ENCODE results near the gene LSMEM2.

DNA sequence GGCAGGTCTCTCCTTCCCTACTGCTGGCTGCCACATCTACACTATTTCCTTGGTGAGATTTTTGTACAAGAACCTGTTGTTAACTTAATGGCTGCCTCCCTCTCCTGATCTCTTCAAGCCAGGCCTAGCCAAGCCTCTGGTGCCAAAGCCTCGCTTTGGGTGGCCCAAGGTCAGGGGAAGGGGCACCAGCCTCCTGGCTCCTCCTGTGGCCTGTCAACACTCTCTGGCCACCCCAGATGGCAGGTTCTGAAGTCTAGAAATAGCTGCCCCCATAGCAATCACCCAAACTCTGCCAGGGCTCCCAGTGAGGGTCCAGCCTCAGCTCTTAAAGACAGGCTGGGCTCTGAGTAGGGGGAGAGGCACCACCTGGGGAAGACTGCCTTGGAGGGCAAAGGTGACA lies 8.4 kb downstream of the LSMEM2 start:
- TF ChIP-seq, protein P1, sequence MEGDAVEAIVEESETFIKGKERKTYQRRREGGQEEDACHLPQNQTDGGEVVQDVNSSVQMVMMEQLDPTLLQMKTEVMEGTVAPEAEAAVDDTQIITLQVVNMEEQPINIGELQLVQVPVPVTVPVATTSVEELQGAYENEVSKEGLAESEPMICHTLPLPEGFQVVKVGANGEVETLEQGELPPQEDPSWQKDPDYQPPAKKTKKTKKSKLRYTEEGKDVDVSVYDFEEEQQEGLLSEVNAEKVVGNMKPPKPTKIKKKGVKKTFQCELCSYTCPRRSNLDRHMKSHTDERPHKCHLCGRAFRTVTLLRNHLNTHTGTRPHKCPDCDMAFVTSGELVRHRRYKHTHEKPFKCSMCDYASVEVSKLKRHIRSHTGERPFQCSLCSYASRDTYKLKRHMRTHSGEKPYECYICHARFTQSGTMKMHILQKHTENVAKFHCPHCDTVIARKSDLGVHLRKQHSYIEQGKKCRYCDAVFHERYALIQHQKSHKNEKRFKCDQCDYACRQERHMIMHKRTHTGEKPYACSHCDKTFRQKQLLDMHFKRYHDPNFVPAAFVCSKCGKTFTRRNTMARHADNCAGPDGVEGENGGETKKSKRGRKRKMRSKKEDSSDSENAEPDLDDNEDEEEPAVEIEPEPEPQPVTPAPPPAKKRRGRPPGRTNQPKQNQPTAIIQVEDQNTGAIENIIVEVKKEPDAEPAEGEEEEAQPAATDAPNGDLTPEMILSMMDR (IDR thresholded peaks at IDR 0.05), result no peak
- no peak for TF ChIP-seq TCF7 (CRISPR knock-in tag; IDR thresholded peaks at IDR 0.05; ENCODE audit: low read depth)
- no peak for TF ChIP-seq SP1 (CRISPR knock-in tag; conservative IDR thresholded peaks at IDR 0.05)
- no peak for TF ChIP-seq NR3C1 (CRISPR knock-in tag; conservative IDR thresholded peaks at IDR 0.05; ENCODE audit: low read depth)
- no peak for TF ChIP-seq ZNF219 (CRISPR knock-in tag; IDR thresholded peaks at IDR 0.05; ENCODE audit: borderline replicate concordance)
- TF ChIP-seq, protein P2, sequence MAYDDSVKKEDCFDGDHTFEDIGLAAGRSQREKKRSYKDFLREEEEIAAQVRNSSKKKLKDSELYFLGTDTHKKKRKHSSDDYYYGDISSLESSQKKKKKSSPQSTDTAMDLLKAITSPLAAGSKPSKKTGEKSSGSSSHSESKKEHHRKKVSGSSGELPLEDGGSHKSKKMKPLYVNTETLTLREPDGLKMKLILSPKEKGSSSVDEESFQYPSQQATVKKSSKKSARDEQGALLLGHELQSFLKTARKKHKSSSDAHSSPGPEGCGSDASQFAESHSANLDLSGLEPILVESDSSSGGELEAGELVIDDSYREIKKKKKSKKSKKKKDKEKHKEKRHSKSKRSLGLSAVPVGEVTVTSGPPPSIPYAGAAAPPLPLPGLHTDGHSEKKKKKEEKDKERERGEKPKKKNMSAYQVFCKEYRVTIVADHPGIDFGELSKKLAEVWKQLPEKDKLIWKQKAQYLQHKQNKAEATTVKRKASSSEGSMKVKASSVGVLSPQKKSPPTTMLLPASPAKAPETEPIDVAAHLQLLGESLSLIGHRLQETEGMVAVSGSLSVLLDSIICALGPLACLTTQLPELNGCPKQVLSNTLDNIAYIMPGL (CRISPR knock-in tag; IDR thresholded peaks at IDR 0.05), result no peak
- TF ChIP-seq, protein P3, sequence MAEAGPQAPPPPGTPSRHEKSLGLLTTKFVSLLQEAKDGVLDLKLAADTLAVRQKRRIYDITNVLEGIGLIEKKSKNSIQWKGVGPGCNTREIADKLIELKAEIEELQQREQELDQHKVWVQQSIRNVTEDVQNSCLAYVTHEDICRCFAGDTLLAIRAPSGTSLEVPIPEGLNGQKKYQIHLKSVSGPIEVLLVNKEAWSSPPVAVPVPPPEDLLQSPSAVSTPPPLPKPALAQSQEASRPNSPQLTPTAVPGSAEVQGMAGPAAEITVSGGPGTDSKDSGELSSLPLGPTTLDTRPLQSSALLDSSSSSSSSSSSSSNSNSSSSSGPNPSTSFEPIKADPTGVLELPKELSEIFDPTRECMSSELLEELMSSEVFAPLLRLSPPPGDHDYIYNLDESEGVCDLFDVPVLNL (CRISPR knock-in tag; IDR thresholded peaks at IDR 0.05; ENCODE audit: borderline replicate concordance, low read depth), result no peak
- TF ChIP-seq, protein P4, sequence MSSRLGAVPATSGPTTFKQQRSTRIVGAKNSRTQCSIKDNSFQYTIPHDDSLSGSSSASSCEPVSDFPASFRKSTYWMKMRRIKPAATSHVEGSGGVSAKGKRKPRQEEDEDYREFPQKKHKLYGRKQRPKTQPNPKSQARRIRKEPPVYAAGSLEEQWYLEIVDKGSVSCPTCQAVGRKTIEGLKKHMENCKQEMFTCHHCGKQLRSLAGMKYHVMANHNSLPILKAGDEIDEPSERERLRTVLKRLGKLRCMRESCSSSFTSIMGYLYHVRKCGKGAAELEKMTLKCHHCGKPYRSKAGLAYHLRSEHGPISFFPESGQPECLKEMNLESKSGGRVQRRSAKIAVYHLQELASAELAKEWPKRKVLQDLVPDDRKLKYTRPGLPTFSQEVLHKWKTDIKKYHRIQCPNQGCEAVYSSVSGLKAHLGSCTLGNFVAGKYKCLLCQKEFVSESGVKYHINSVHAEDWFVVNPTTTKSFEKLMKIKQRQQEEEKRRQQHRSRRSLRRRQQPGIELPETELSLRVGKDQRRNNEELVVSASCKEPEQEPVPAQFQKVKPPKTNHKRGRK (CRISPR knock-in tag; IDR thresholded peaks at IDR 0.05; ENCODE audit: borderline replicate concordance), result no peak
- no peak for TF ChIP-seq CREM (CRISPR knock-in tag; IDR thresholded peaks at IDR 0.05)
- TF ChIP-seq, protein P5, sequence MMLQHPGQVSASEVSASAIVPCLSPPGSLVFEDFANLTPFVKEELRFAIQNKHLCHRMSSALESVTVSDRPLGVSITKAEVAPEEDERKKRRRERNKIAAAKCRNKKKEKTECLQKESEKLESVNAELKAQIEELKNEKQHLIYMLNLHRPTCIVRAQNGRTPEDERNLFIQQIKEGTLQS (CRISPR knock-in tag; conservative IDR thresholded peaks at IDR 0.05), result no peak

Measured in WTC11 (cell line).